GM18867 (cell line): ENCODE results near the gene DLGAP1.

Experiments used
- ATAC-seq: cut with Tn5 transposase; IDR thresholded peaks from one replicate; pipeline ENCODE4 v1.9.1; 2021; ENCODE audit warnings: mild to moderate bottlenecking, moderate library complexity; ENCODE audit not compliant: unreplicated experiment

The DLGAP1 gene

GRCh38 chr18:3836483-3837335, 618.4 kb downstream of the DLGAP1 start:
- no peak for ATAC-seq

GRCh38 chr18:3832025-3832638, 623.0 kb downstream of the DLGAP1 start:
- no peak for ATAC-seq

- no peak for ATAC-seq
Measured at GRCh38 chr18:3830604-3831003, 624.5 kb downstream of the DLGAP1 start.

DNA sequence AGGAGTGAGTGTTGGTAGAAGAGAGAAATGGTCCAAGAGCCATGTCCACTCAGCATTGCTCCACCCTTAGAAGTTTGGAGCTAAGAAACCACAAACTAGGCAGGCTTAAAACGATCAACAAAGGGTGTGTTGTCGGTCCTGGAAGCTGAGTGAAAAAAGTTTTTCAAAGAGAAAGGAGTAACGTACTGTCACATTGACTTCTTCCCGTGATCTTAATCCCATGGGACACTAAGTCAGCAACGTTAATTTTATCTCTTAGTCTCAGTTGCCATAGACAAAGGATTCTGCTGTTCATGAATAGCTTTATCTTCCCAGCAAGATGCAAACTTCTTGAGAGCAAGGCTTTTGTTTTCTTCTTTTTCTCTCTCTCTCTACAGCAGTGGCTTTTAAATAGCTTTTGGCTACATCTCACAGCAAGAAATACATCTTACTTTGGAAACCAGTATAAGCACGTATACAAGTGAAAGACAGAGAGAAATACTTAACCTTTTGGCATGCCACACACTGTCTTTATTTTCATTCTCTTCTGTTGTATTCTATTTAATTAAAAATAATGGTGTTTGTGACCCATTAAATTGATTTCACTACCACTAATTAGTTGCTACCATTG, 627.8 kb downstream of the DLGAP1 start:
- no peak for ATAC-seq

GRCh38 chr18:3826021-3826420, 629.1 kb downstream of the DLGAP1 start:
- no peak for ATAC-seq

GRCh38 chr18:3824101-3824500, 631.0 kb downstream of the DLGAP1 start:
- no peak for ATAC-seq

DNA sequence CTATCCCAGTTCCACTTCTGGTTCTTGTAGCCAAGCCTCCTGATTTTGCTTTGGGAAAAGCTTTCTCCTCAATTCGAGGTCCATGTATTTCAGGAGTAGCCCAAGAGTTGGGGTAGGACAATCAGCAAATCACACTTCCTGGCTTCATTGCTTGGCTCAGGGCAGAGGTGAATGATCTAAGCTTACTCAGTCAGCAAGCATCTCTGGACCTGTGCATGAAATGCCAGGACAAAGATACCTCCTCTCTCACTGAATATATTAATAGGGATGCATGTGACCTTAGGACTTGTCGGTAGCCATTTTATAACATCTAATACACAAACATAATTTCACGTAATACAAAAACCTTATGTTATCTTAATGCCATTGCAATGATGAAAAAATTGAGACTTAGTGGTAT, 632.0 kb downstream of the DLGAP1 start:
- ATAC-seq, result no peak

DNA sequence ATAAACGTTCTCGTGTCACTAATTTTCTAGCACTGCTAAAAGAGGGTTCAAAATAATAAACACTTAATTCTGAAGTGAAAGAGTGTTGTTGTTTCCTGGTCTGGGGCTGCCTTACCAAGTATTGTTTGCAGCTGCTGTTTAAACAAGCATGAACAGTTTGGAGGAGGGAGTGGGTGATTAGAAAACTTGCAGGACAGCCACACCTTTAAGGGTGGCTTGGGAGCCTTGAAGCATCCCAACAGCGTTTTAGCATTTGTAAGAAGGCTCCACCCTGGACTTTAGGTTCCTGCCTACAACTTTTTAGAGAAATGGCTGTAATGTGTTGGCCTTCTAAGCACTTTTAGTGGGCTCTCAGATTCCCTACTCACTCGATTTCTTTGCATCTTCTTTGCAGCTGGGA, 633.6 kb downstream of the DLGAP1 start:
- no peak for ATAC-seq

DNA sequence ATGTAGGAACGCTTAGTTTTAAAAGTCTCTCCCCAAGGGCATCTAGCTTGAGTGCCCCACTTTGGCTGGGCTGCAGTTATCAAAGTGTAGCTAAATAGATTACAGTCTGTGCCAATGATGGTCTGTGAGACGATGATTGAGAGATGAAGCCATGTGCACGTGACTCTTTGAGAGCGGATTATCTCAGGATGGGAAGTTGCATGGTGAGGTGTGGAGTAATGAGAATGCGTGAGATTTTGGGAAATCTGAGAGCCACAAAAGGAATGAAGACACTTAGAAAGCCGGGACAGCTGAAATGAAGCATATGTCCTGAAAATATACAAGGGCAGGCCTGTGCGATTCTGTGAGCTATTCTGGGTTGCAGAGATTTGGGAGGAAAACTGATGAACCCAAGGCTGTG, 635.1 kb downstream of the DLGAP1 start:
- ATAC-seq, result no peak

GRCh38 chr18:3816610-3817363, 638.3 kb downstream of the DLGAP1 start:
- ATAC-seq, result no peak

DNA sequence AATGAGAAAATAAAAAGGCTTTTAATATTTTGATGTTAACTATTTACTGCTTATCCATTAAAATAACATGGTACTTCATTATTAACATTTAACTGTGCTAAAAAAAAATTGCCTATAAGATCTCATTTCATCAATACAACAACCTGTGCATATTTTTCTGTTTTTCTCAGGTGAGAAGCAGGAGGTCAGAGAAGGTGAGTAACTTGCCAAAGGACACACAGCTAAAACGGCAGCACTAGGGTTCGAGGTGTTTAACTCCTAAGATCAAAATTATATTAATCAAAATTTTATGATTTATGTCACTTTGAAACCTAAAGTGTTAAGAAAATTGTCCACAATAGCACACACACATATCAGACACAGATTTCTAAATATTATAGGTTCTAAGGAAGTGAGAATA, 639.1 kb downstream of the DLGAP1 start:
- no peak for ATAC-seq

- no peak for ATAC-seq
Measured at GRCh38 chr18:3814816-3815215, 640.3 kb downstream of the DLGAP1 start.

DNA sequence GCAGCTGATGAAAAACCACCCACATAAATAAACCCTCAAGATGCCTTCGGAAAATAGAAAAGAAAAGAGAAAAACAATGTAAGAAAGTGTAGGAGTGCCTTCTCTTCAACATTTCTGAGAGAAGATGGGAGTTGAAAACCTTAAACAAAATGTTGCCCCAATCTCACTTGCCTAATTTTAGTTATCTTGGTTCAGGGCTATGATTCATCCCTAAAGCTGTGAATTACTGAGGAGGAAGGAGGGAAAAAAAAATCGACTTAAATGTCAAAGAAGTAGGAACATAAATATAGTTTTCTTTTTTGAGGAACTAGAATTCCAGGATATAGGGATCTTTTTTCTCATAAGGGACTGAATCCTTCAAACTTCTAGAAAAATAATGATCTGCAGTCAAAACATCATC, 644.8 kb downstream of the DLGAP1 start:
- ATAC-seq, result no peak

- no peak for ATAC-seq
Measured at GRCh38 chr18:3808985-3809780, 645.9 kb downstream of the DLGAP1 start.

- no peak for ATAC-seq
Measured at GRCh38 chr18:3806656-3807055, 648.5 kb downstream of the DLGAP1 start.

- ATAC-seq, result no peak
Measured at GRCh38 chr18:3804336-3804735, 650.8 kb downstream of the DLGAP1 start.

DNA sequence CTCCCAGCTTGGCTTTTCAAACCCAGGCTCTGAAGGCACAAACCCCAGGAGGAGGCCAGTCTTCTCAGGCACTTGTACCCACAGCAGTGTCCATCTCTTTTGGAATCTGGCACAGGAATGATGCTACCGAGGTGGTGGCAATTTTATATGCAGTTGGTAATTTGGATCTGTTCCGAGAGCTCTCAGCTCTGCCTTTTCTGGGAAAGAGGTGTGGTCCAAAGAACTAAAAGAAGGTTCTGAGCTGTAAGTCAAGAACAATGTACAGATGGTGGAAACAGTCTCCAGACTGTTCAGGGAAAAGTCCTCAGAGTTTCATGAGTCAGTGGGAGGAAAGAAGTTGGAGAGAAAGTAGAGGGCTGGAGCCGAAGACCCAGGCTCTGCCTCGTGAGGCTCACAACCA, 651.8 kb downstream of the DLGAP1 start:
- ATAC-seq, result no peak

DNA sequence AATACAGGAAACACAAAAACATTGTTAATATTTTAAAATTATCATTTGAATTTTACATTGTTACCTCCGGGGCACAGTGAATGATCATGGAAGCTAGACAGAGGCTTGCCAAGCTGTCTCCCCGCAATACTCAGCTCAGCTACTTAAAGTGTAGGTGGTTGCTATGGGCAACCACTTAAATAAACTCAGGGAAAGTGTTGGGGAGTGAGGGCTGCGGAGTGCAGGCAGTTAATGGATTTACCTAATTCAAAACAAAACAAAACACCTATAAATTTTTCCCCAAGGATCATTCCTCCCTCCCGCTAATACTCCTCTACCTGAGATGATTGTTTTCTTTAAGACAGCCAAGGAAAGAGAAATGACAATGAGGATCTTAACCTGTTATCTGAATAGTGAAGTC, 655.6 kb downstream of the DLGAP1 start:
- ATAC-seq, result no peak

GRCh38 chr18:3798032-3798431, 657.1 kb downstream of the DLGAP1 start:
- no peak for ATAC-seq

DNA sequence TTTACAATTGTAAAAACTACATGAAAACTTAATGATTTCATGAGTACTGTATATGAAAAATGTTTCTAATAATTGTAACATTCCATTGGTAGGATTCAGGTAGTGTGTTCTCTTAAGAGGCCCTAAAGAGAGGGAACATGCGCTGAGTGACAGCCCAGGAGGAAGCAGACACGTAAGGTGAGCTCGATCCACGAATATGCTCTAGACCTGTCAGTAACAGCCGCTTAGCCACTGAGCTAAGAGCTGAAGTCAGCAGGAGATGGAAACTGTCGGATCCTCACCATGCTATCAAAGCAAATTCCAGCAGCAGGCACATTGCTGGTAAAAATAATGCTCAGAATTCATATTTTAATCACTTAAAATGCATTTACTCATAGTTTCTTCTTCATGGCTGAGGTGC, 658.7 kb downstream of the DLGAP1 start:
- ATAC-seq, result no peak
